OCI-LY1 (cell line): ENCODE results near the gene XYLT2.

ENCODE experiments used
- EZH2 ChIP-seq: fragments of 200-600 bp; sonication (generic), shearing (Covaris generic); IDR thresholded peaks from 2 replicates; pipeline ENCODE4 v1.8.0; 2017; ENCODE audit warnings: borderline replicate concordance, mixed run types, mild to moderate bottlenecking, antibody characterized with exemption, low read length, moderate library complexity, mixed read lengths
- TF ChIP-seq, protein P1 (sequence below): fragments of 200-600 bp; sonication (generic), shearing (Covaris generic); IDR thresholded peaks from 2 replicates; pipeline ENCODE4 v1.5.1; 2017; ENCODE audit warnings: mild to moderate bottlenecking, antibody characterized with exemption, low read length, moderate library complexity, mixed read lengths

DNA sequence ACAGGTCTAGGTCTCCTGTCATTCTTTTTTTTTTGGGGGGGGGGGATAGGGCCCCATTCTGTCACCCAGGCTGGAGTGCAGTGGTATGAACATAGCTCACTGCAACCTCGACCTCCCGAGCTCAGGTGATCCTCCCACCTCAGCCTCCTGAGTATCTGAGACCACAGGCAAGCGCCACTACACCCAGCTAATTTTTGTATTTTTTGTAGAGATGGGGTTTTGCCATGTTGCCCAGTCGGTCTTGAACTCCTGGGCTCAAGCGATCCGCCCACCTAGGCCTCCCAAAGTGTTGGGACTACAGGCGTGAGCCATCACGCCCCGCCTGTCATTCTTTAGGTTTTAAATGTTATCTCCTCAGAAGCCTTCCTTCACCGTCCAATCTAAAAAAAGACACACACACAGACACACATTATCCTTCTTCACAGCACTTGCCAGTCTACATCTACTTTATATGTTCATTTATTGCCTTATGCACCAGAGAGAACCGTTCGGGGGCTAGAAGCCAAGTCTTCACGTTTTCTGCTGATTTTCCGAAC, 26.4 kb downstream of the XYLT2 start:
- TF ChIP-seq, protein P1, sequence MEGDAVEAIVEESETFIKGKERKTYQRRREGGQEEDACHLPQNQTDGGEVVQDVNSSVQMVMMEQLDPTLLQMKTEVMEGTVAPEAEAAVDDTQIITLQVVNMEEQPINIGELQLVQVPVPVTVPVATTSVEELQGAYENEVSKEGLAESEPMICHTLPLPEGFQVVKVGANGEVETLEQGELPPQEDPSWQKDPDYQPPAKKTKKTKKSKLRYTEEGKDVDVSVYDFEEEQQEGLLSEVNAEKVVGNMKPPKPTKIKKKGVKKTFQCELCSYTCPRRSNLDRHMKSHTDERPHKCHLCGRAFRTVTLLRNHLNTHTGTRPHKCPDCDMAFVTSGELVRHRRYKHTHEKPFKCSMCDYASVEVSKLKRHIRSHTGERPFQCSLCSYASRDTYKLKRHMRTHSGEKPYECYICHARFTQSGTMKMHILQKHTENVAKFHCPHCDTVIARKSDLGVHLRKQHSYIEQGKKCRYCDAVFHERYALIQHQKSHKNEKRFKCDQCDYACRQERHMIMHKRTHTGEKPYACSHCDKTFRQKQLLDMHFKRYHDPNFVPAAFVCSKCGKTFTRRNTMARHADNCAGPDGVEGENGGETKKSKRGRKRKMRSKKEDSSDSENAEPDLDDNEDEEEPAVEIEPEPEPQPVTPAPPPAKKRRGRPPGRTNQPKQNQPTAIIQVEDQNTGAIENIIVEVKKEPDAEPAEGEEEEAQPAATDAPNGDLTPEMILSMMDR: no peak
- no peak for TF ChIP-seq EZH2
